GM12878 (cell line): Measurements from ENCODE around the gene DPAGT1. TPM values are rescaled to one million over a fixed set of nuclear protein-coding genes. Genes with fewer than 3 reads are reported as not detected.
A peak's percentile ranks its signal among the peaks of the same experiment; 100 is the strongest.

Experiments
- BHLHE40 ChIP-seq, 2 experiments: fragments of 450-650 bp in 1 of 2; IDR thresholded peaks; 2 replicates each; pipeline ENCODE4 v1.6.1; 2011 to 2017; ENCODE audit warnings: low read depth in 2 of 2, borderline replicate concordance in 1 of 2, improper control_type of control experiment in 1 of 2, low read length in 1 of 2, mild to moderate bottlenecking in 1 of 2
- DPF2 ChIP-seq: fragments of 450-650 bp; IDR thresholded peaks from 2 replicates; pipeline ENCODE4 v1.6.1; 2017; ENCODE audit warnings: mild to moderate bottlenecking
- E2F4 ChIP-seq: IDR thresholded peaks from 2 replicates; pipeline ENCODE4 v1.6.1; 2012; ENCODE audit warnings: low read depth, low read length, improper control_type of control experiment
- E4F1 ChIP-seq: fragments of 450-650 bp; IDR thresholded peaks from 2 replicates; pipeline ENCODE4 v1.6.1; 2018; ENCODE audit warnings: borderline replicate concordance, mild to moderate bottlenecking; ENCODE audit not compliant: partially characterized antibody
- ESRRA ChIP-seq: IDR thresholded peaks from 2 replicates; pipeline ENCODE4 v1.6.1; 2012; ENCODE audit warnings: mild to moderate bottlenecking, low read length, improper control_type of control experiment
- FOXK2 ChIP-seq: fragments of 450-650 bp; IDR thresholded peaks from 2 replicates; pipeline ENCODE4 v1.6.1; 2017; ENCODE audit warnings: mild to moderate bottlenecking, moderate library complexity
- FOXM1 ChIP-seq: IDR thresholded peaks from 2 replicates; pipeline ENCODE4 v1.6.1; 2012; ENCODE audit warnings: low read depth, mild to moderate bottlenecking, inconsistent platforms, low read length, moderate library complexity
- GATAD2B ChIP-seq: fragments of 450-650 bp; conservative IDR thresholded peaks from 2 replicates; pipeline ENCODE4 v1.6.1; 2017; ENCODE audit warnings: low read depth, mild to moderate bottlenecking, moderate library complexity
- IRF5 ChIP-seq: fragments of 450-650 bp; IDR thresholded peaks from 2 replicates; pipeline ENCODE4 v1.6.1; 2017; ENCODE audit warnings: borderline replicate concordance
- MEF2B ChIP-seq: fragments of 450-650 bp; IDR thresholded peaks from 2 replicates; pipeline ENCODE4 v1.6.1; 2018; ENCODE audit warnings: mild to moderate bottlenecking, moderate library complexity; ENCODE audit not compliant: partially characterized antibody, poor library complexity, severe bottlenecking
- MTA3 ChIP-seq: IDR thresholded peaks from 2 replicates; pipeline ENCODE4 v1.6.1; 2012; ENCODE audit warnings: low read length, inconsistent platforms, borderline replicate concordance
- NFXL1 ChIP-seq: fragments of 450-650 bp; IDR thresholded peaks from 2 replicates; pipeline ENCODE4 v1.6.1; 2017; ENCODE audit warnings: antibody characterized with exemption, mild to moderate bottlenecking, borderline replicate concordance
- NR2C1 ChIP-seq: fragments of 450-650 bp; IDR thresholded peaks from 2 replicates; pipeline ENCODE4 v1.6.1; 2017; ENCODE audit warnings: antibody characterized with exemption, mild to moderate bottlenecking, moderate library complexity
- PML ChIP-seq: IDR thresholded peaks from 2 replicates; pipeline ENCODE4 v1.6.1; 2012; ENCODE audit warnings: low read length, inconsistent platforms
- POLR2AphosphoS2 ChIP-seq: IDR thresholded peaks from 2 replicates; pipeline ENCODE4 v1.6.1; 2011; ENCODE audit warnings: low read depth, mild to moderate bottlenecking, low read length, improper control_type of control experiment, moderate library complexity
- POU2F2 ChIP-seq: IDR thresholded peaks from 3 replicates; pipeline ENCODE4 v1.6.1; 2011; ENCODE audit warnings: low read depth, mild to moderate bottlenecking, low read length, borderline replicate concordance
- RAD21 ChIP-seq: IDR thresholded peaks from 2 replicates; pipeline ENCODE4 v1.6.1; 2011; ENCODE audit warnings: mild to moderate bottlenecking, low read depth, low read length, moderate library complexity; ENCODE audit not compliant: insufficient read depth
- SMC3 ChIP-seq: IDR thresholded peaks from 2 replicates; pipeline ENCODE4 v1.6.1; 2011; ENCODE audit warnings: low read length, improper control_type of control experiment, borderline replicate concordance
- SP1 ChIP-seq: IDR thresholded peaks from one replicate; pipeline ENCODE4 v1.6.1; 2011; ENCODE audit warnings: low read depth, low read length
- SUZ12 ChIP-seq: fragments of 200-600 bp; sonication (generic); IDR thresholded peaks from one replicate; pipeline ENCODE4 v1.6.1; 2018; ENCODE audit warnings: antibody characterized with exemption, mild to moderate bottlenecking; ENCODE audit not compliant: unreplicated experiment
- TAF1 ChIP-seq: IDR thresholded peaks from 2 replicates; pipeline ENCODE4 v1.6.1; 2011; ENCODE audit warnings: mild to moderate bottlenecking, low read depth, low read length, borderline replicate concordance
- ZNF622 ChIP-seq: fragments of 450-650 bp; IDR thresholded peaks from 2 replicates; pipeline ENCODE4 v1.6.1; 2017; ENCODE audit warnings: mild to moderate bottlenecking, inconsistent platforms
- polyA plus RNA-seq, 11 experiments: library from polyadenylated mRNA; depleted of rRNA in 4 of 11; unstranded in 6 of 11; stranded (reverse) in 5 of 11; fragments of >200 nt; fragmentation: Nextera tagmentation in 4 of 11; fragmentation: Illumina TruSeq in 1 of 11; extraction: Ambion mirVana in 4 of 11; extraction: Trizol in 1 of 11; gene quantifications; 1 replicate in 1 of 11; 2 replicates in 10 of 11; pipeline versions ENCODE4 v1.2.1 to v1.2.3, GENCODE V29; 2011 to 2016; ENCODE audit warnings: inconsistent platforms in 2 of 11, missing spikeins in 2 of 11, low read depth in 1 of 11
- total RNA-seq, 4 experiments: library from RNA; depleted of rRNA in 3 of 4; stranded (reverse); fragments of >200 nt in 3 of 4; fragmentation: Illumina TruSeq in 1 of 4; extraction: Trizol in 1 of 4; gene quantifications; 2 replicates each; pipeline versions ENCODE4 v1.2.1 to v1.2.3, GENCODE V29; 2013 to 2021

DPAGT1 gene
- total and polyA plus RNA-seq, 10 of the 15 experiments (the other 5 are each of a cell fraction or from before 2014, with no cell fraction given): 20.5 to 95.6 (median 54.3) TPM

GRCh38 chr11:119067371-119068222 is 34.1 kb downstream of the DPAGT1 start, which contains the start of gene VPS11 (continued):
- TF ChIP-seq RAD21 (no peak), MEF2B (peak; percentile 85), BHLHE40 (IDR thresholded peaks at IDR 0.05; ENCODE audit: borderline replicate concordance in 1 of 2, low read depth in 2 of 2, low read length in 1 of 2) (peak; percentile 87 to 97), ZNF622 (no peak), POLR2AphosphoS2 (peak; percentile 24; the same call in 1 of the 2 replicates), MTA3 (no peak), SP1 (peak; percentile 32), NR2C1 (peak; percentile 78), GATAD2B (peak; percentile 81), SUZ12 (no peak), IRF5 (no peak), NFXL1 (no peak), PML (peak; percentile 56), FOXK2 (0 out of 2 replicates have a peak, but pooled peaks have one; percentile 30), ESRRA (no peak), E4F1 (peak; percentile 26), E2F4 (0 out of 2 replicates have a peak, but pooled peaks have one; percentile 55), FOXM1 (no peak), SMC3 (0 out of 2 replicates have a peak, but pooled peaks have one; percentile 3), DPF2 (0 out of 2 replicates have a peak, but pooled peaks have one; percentile 47), TAF1 (peak; percentile 80), POU2F2 (0 out of 3 replicates have a peak, but pooled peaks have one; percentile 82)
